IMR-90 (cell line): ENCODE results near the gene SDF2L1. TPM values are rescaled to one million over a fixed set of nuclear protein-coding genes. Genes with fewer than 3 reads are reported as not detected.
A peak's percentile ranks its signal among the peaks of the same experiment; 100 is the strongest.

Experiments used
- ATAC-seq: fragments of 200-7000 bp; cut with Tn5 transposase; 2 replicates; pipeline ENCODE4 v1.9.1; 2020; ENCODE audit warnings: low read depth, mild to moderate bottlenecking, moderate library complexity
- BruUV-seq: library from RNA; stranded (reverse); fragments of 400-500 nt; replicated peaks from 2 replicates; lab custom pipeline; 2021; lab: Mats Ljungman, UMichigan
- CTCF ChIA-PET: fragments of 300-600 bp; formaldehyde crosslinking; extraction: SDS; loops from one replicate; lab custom pipeline; 2021; ENCODE audit warnings: antibody characterized with exemption; lab: Yijun Ruan, JAX
- POLR2A ChIA-PET: fragments of 300-600 bp; sonication (Branson Sonifier 250); formaldehyde crosslinking; loops from one replicate; lab custom pipeline; 2022; ENCODE audit warnings: antibody characterized with exemption; ENCODE audit not compliant: unreplicated experiment; lab: Charles Lee
- DNase-seq: peaks from one replicate; pipeline ENCODE4 v3.0.0; 2013
- H2AFZ ChIP-seq: replicated peaks from 2 replicates; pipeline ENCODE3; 2013; ENCODE audit warnings: low read length, mild to moderate bottlenecking; ENCODE audit not compliant: poor library complexity
- H2AK5ac ChIP-seq: 2 replicates; pipeline ENCODE4 v1.6.1; 2013; ENCODE audit warnings: low read depth, low read length, inconsistent platforms
- H2AK9ac ChIP-seq: replicated peaks from 2 replicates; pipeline ENCODE3; 2013; ENCODE audit warnings: mild to moderate bottlenecking, low read depth, low read length, moderate library complexity; ENCODE audit not compliant: poor library complexity
- H2BK120ac ChIP-seq: 2 replicates; pipeline ENCODE4 v1.6.1; 2013; ENCODE audit warnings: low read depth, low read length, inconsistent platforms
- H2BK15ac ChIP-seq: 3 replicates; pipeline ENCODE4 v1.6.1; 2013; ENCODE audit warnings: low read depth, low read length, inconsistent platforms
- H2BK20ac ChIP-seq: 2 replicates; pipeline ENCODE4 v1.6.1; 2013; ENCODE audit warnings: low read depth, mild to moderate bottlenecking, inconsistent platforms, low read length, moderate library complexity
- H2BK5ac ChIP-seq: 2 replicates; pipeline ENCODE4 v1.6.1; 2013; ENCODE audit warnings: mild to moderate bottlenecking, low read depth, low read length, inconsistent platforms; ENCODE audit not compliant: poor library complexity, severe bottlenecking
- H3K14ac ChIP-seq: replicated peaks from 2 replicates; pipeline ENCODE4 v1.6.1; 2013; ENCODE audit warnings: low read depth, low read length, inconsistent platforms
- H3K18ac ChIP-seq: 2 replicates; pipeline ENCODE4 v1.6.1; 2013; ENCODE audit warnings: low read depth, low read length, control low read depth
- H3K23ac ChIP-seq: 2 replicates; pipeline ENCODE4 v1.6.1; 2013; ENCODE audit warnings: low read depth, low read length, inconsistent platforms
- H3K27ac ChIP-seq: 2 replicates; pipeline ENCODE4 v1.5.1; 2013; ENCODE audit warnings: mild to moderate bottlenecking, control low read depth, low read length; ENCODE audit not compliant: insufficient read depth
- H3K27me3 ChIP-seq: 2 replicates; pipeline ENCODE4 v1.6.1; 2013; ENCODE audit warnings: low read length; ENCODE audit not compliant: control insufficient read depth, insufficient read depth
- H3K36me3 ChIP-seq: 2 replicates; pipeline ENCODE4 v1.6.1; 2013; ENCODE audit warnings: low read length, mixed read lengths; ENCODE audit not compliant: control insufficient read depth, insufficient read depth
- H3K4ac ChIP-seq: 2 replicates; pipeline ENCODE4 v1.6.1; 2013; ENCODE audit warnings: low read depth, low read length, inconsistent platforms
- H3K4me1 ChIP-seq: 2 replicates; pipeline ENCODE4 v1.6.1; 2013; ENCODE audit warnings: low read length, mixed read lengths; ENCODE audit not compliant: control insufficient read depth, insufficient read depth
- H3K4me2 ChIP-seq: 2 replicates; pipeline ENCODE4 v1.6.1; 2013; ENCODE audit warnings: low read depth, mild to moderate bottlenecking, control low read depth, low read length, moderate library complexity
- H3K4me3 ChIP-seq: 2 replicates; pipeline ENCODE4 v1.5.1; 2013; ENCODE audit warnings: low read depth, mild to moderate bottlenecking, control low read depth, low read length, moderate library complexity; ENCODE audit not compliant: insufficient read depth
- H3K56ac ChIP-seq: 2 replicates; pipeline ENCODE4 v1.6.1; 2013; ENCODE audit warnings: low read length, inconsistent platforms; ENCODE audit not compliant: insufficient read depth; ENCODE audit errors: extremely low read depth
- H3K79me1 ChIP-seq, 2 experiments: 2 replicates each; pipeline ENCODE4 v1.6.1; 2013; ENCODE audit warnings: low read length in 2 of 2, inconsistent platforms in 1 of 2, low read depth in 1 of 2
- H3K9ac ChIP-seq: 2 replicates; pipeline ENCODE4 v1.6.1; 2013; ENCODE audit warnings: low read depth, low read length, control low read depth
- H3K9me1 ChIP-seq: 2 replicates; pipeline ENCODE4 v1.6.1; 2013; ENCODE audit warnings: low read length, inconsistent platforms; ENCODE audit not compliant: insufficient read depth
- H3K9me3 ChIP-seq: 2 replicates; pipeline ENCODE4 v1.6.1; 2013; ENCODE audit warnings: low read length; ENCODE audit not compliant: control insufficient read depth, insufficient read depth
- H4K20me1 ChIP-seq: 2 replicates; pipeline ENCODE4 v1.6.1; 2013; ENCODE audit warnings: low read length, inconsistent platforms; ENCODE audit not compliant: insufficient read depth
- H4K5ac ChIP-seq: 2 replicates; pipeline ENCODE4 v1.6.1; 2013; ENCODE audit warnings: mild to moderate bottlenecking, low read depth, low read length, control low read depth
- H4K8ac ChIP-seq, 2 experiments: 2 replicates each; pipeline ENCODE4 v1.6.1; 2013; ENCODE audit warnings: low read depth in 2 of 2, low read length in 2 of 2, control low read depth in 1 of 2, inconsistent platforms in 1 of 2
- H4K91ac ChIP-seq: 2 replicates; pipeline ENCODE4 v1.6.1; 2013; ENCODE audit warnings: low read depth, low read length, inconsistent platforms; ENCODE audit not compliant: insufficient read depth
- BHLHE40 ChIP-seq: fragments of 150-350 bp; IDR thresholded peaks from 2 replicates; pipeline ENCODE4 v1.6.1; 2016; ENCODE audit warnings: mild to moderate bottlenecking, low read depth, low read length
- CEBPB ChIP-seq: IDR thresholded peaks from 2 replicates; pipeline ENCODE4 v1.6.1; 2012; ENCODE audit warnings: low read depth, low read length, improper control_type of control experiment
- CTCF ChIP-seq: conservative IDR thresholded peaks from 2 replicates; pipeline ENCODE4 v1.5.1; 2012; ENCODE audit warnings: mild to moderate bottlenecking, low read depth, low read length, improper control_type of control experiment
- ELK1 ChIP-seq: fragments of 150-350 bp; IDR thresholded peaks from 2 replicates; pipeline ENCODE4 v1.6.1; 2016; ENCODE audit warnings: low read depth, mild to moderate bottlenecking, low read length, moderate library complexity, borderline replicate concordance
- MAZ ChIP-seq: IDR thresholded peaks from 2 replicates; pipeline ENCODE4 v1.6.1; 2012; ENCODE audit warnings: low read depth, mild to moderate bottlenecking, low read length, improper control_type of control experiment, moderate library complexity, borderline replicate concordance
- MXI1 ChIP-seq: IDR thresholded peaks from 2 replicates; pipeline ENCODE4 v1.6.1; 2012; ENCODE audit warnings: low read depth, mild to moderate bottlenecking, low read length, moderate library complexity, borderline replicate concordance
- RAD21 ChIP-seq: IDR thresholded peaks from 2 replicates; pipeline ENCODE4 v1.6.1; 2012; ENCODE audit warnings: low read length, improper control_type of control experiment
- RCOR1 ChIP-seq: IDR thresholded peaks from 2 replicates; pipeline ENCODE4 v1.6.1; 2012; ENCODE audit warnings: mild to moderate bottlenecking, low read length, improper control_type of control experiment; ENCODE audit not compliant: insufficient replicate concordance
- RFX5 ChIP-seq: IDR thresholded peaks from 2 replicates; pipeline ENCODE4 v1.8.0; 2012; ENCODE audit warnings: low read depth, mild to moderate bottlenecking, low read length, moderate library complexity
- WGBS, 2 experiments: methylation state at CpG; one replicate each; pipeline versions ENCODE4 v1.1.5 to v1.1.7; 2013; ENCODE audit warnings: missing lambda C conversion rate in 2 of 2; ENCODE audit not compliant: insufficient read length in 1 of 2; ENCODE audit errors: extremely low coverage in 2 of 2; 5-methylcytosine and 5-hydroxymethylcytosine counted together
- dilution Hi-C: fragments of 300-500 bp; cut with HindIII; formaldehyde crosslinking; loops from one replicate; pipeline ENCODE4 v1.14.3; 2018; ENCODE audit warnings: low sequenced_read_pairs; ENCODE audit not compliant: unreplicated experiment
- in situ Hi-C: fragments of 300-500 bp; cut with MboI; formaldehyde crosslinking; loops from 3 replicates; pipeline ENCODE4 v1.14.3; 2019; ENCODE audit warnings: low sequenced_read_pairs, inconsistent platforms, mixed read lengths
- intact Hi-C: fragments of 100-400 bp; cut with micrococcal nuclease; formaldehyde crosslinking; loops from 2 replicates; pipeline ENCODE4 v1.10.0; 2022
- polyA plus RNA-seq, 3 experiments: library from polyadenylated mRNA; depleted of rRNA; stranded (reverse); fragments of >200 nt; gene quantifications; 2 replicates each; pipeline ENCODE4 v1.2.3, GENCODE V29; 2012; ENCODE audit warnings: low replicate concordance in 1 of 3
- total RNA-seq: library from RNA; depleted of rRNA; stranded (reverse); fragments of >200 nt; gene quantifications from 2 replicates; pipeline ENCODE4 v1.2.3, GENCODE V29; 2012

The SDF2L1 gene
- total and polyA plus RNA-seq, 2 of the 4 experiments (the other 2 are of a cell fraction): 18.8 to 51.1 TPM

DNA sequence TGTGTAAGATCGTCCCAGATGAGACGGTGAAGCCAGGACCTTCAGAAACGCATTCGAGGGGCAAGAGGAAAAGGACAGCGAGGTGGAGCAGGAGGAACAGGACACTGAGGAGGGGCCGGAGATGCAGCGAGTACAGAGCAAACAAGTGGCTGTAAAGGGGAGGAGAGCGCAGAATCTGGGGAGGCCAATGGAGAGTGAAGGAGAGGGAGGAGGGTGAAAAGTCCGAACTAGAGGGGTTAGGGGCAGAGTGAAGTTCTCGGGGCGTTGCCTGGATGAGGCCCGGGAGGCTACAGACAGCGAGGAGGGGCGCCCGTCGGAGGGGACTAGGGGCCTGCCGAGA is 14.9 kb downstream of the SDF2L1 start:
- POLR2A ChIA-PET: no interaction called here
- Histone ChIP-seq H3K9me1 (peaks cover 14% of the 10 kb centered on the region), H3K36me3 (no peaks in the 10 kb centered on the region), H3K4ac (peak overlapping the region; percentile 53; the same call in 1 of the 2 replicates), H3K18ac (no peak overlapping the region), H2BK15ac (no peak overlapping the region), H3K14ac (no peak overlapping the region; the same call in 1 of the 2 replicates), H2AK9ac (peak overlapping the region; percentile 95), H2AFZ (peak overlapping the region; percentile 97), H2BK120ac (no peak overlapping the region; the same call in 1 of the 2 replicates), H3K4me3 (peak overlapping the region; percentile 82), H3K79me1 (peaks cover 3 to 22% of the 10 kb centered on the region in 2 experiments; a peak in 3 of 4 replicates), H2AK5ac (peak overlapping the region; percentile 43; the same call in 1 of the 2 replicates), H3K9me3 (no peaks in the 10 kb centered on the region), H4K8ac (peak overlapping the region; percentile 46 to 71; a peak in 2 of 4 replicates), H3K4me2 (peak overlapping the region; percentile 76; the same call in 1 of the 2 replicates), H2BK5ac (no peak overlapping the region), H2BK20ac (no peak overlapping the region), H3K23ac (0 out of 2 replicates have a peak overlapping the region, but pooled peaks have one; percentile 15), H3K27ac (no peak overlapping the region), H4K5ac (no peak overlapping the region; the same call in 1 of the 2 replicates), H3K4me1 (peaks cover 3% of the 10 kb centered on the region), H4K91ac (no peak overlapping the region), H3K27me3 (peaks cover 4% of the 10 kb centered on the region; the same call in 1 of the 2 replicates), H4K20me1 (no peaks in the 10 kb centered on the region), H3K9ac (no peak overlapping the region), H3K56ac (no peak overlapping the region)
- CTCF ChIA-PET: no interaction called here
- intact Hi-C loops (no loop called here), dilution Hi-C loops (no loop called here), in situ Hi-C loops (no loop called here)
- no TSS peak for BruUV-seq
- 43% methylated on average over 11 of the region's 17 CpGs; no CpG with 5 or more reads in 1 of the 2 experiments for WGBS, 2 experiments
- no peak for DNase-seq
- TF ChIP-seq CEBPB: no peak
- no peak for TF ChIP-seq RCOR1
- no peak for TF ChIP-seq RFX5
- no peak for TF ChIP-seq MXI1
- TF ChIP-seq CTCF: no peak
- no peak for TF ChIP-seq MAZ
- no peak for TF ChIP-seq RAD21
- TF ChIP-seq BHLHE40: no peak
- TF ChIP-seq ELK1: no peak
- no peak for ATAC-seq
